ENCODE results near the gene EYA3.

DNA sequence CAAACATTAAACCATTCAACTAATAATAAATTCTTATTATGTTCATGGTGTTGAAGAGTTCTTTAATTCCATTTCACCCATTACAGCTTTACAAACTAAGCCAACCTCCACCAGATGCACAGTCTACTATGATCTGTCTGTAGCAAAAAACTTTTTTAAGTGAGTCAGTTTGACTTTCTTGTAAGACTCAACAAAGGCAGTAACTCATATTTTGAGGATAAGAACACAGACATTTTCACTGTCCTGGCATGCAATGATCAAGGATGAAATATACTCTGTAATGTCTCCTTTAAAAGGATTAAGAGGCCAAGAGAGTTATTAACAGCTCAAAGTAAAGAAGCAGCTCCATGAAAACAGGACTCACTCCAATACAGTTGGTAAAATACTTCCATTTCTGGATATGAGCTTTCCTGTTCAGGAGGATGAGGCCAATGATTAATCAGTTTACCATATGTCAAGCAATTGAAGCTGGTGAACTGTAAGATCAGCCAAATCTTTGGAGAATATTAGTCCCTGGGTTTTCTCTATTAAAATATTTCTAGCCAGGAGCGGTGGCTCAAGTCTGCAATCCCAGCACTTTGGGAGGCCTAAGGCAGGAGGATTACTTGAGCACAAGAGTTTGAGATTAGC, 108.1 kb downstream of the EYA3 start:
- no peak for TF ChIP-seq POLR2A (IDR thresholded peaks at IDR 0.05)
- TF ChIP-seq, protein P1, sequence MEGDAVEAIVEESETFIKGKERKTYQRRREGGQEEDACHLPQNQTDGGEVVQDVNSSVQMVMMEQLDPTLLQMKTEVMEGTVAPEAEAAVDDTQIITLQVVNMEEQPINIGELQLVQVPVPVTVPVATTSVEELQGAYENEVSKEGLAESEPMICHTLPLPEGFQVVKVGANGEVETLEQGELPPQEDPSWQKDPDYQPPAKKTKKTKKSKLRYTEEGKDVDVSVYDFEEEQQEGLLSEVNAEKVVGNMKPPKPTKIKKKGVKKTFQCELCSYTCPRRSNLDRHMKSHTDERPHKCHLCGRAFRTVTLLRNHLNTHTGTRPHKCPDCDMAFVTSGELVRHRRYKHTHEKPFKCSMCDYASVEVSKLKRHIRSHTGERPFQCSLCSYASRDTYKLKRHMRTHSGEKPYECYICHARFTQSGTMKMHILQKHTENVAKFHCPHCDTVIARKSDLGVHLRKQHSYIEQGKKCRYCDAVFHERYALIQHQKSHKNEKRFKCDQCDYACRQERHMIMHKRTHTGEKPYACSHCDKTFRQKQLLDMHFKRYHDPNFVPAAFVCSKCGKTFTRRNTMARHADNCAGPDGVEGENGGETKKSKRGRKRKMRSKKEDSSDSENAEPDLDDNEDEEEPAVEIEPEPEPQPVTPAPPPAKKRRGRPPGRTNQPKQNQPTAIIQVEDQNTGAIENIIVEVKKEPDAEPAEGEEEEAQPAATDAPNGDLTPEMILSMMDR (IDR thresholded peaks at IDR 0.05): no peak
- no peak for TF ChIP-seq POLR2AphosphoS5 (IDR thresholded peaks at IDR 0.05; ENCODE audit: insufficient read depth in 1 of 2, low read depth in 1 of 2)

Measured in vagina (tissue), 2 donors.